ENCODE measurements around the gene ABCF1.

ABCF1 gene

GRCh38 chr6:30635834-30636233 is 64.6 kb downstream of the ABCF1 start:
- no peak for DNase-seq

- DNase-seq = no peak
These were observed 69.2 kb downstream of the ABCF1 start for GRCh38 chr6:30640481-30640880.

- no peak for DNase-seq
These were observed 69.8 kb downstream of the ABCF1 start for GRCh38 chr6:30641048-30641447.
